PFSK-1 (cell line): ENCODE data around the gene SAT1.

Experiments used
- FOXP2 ChIP-seq: optimal IDR thresholded peaks from 2 replicates; pipeline ENCODE3; 2011; ENCODE audit warnings: borderline replicate concordance, control low read depth, inconsistent platforms; ENCODE audit not compliant: insufficient read depth; ENCODE audit errors: extremely low read length, extremely low read depth
- POLR2AphosphoS5 ChIP-seq: IDR thresholded peaks from 2 replicates; pipeline ENCODE4 v1.6.1; 2012; ENCODE audit warnings: low read depth, mild to moderate bottlenecking, control low read depth, low read length, moderate library complexity
- SIN3A ChIP-seq: IDR thresholded peaks from 2 replicates; pipeline ENCODE4 v1.6.1; 2012; ENCODE audit warnings: mild to moderate bottlenecking, low read length, moderate library complexity, borderline replicate concordance; ENCODE audit not compliant: insufficient read depth
- TAF1 ChIP-seq: IDR thresholded peaks from 2 replicates; pipeline ENCODE4 v1.6.1; 2012; ENCODE audit warnings: low read length, control low read depth, borderline replicate concordance; ENCODE audit not compliant: insufficient read depth
- TF ChIP-seq, protein P1 (sequence below), 2 experiments: IDR thresholded peaks; 2 replicates each; pipeline versions ENCODE4 v1.6.1 to v1.8.0; 2011 to 2012; ENCODE audit warnings: low read depth in 2 of 2, low read length in 2 of 2, control low read depth in 1 of 2, inconsistent platforms in 1 of 2, mild to moderate bottlenecking in 1 of 2, moderate library complexity in 1 of 2; ENCODE audit not compliant: insufficient read depth in 1 of 2

SAT1 gene

DNA sequence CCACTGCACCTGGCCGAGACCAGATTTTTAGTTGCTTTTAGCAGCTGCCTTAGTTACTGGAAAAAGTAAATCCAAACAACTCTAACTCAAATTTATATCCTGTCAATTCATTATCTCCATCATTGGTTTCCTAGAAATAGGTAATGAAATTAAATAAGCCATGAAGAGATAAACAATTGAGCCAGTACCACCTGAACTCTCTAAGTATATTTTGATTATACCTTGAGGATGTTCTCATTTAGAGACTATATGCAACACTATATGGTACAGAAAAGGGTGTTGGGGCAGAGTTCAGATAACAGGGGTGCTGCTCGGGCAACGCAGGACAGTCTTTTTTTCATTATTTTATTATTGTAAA lies 35.0 kb downstream of the SAT1 start:
- no peak for TF ChIP-seq TAF1
- TF ChIP-seq, protein P1, sequence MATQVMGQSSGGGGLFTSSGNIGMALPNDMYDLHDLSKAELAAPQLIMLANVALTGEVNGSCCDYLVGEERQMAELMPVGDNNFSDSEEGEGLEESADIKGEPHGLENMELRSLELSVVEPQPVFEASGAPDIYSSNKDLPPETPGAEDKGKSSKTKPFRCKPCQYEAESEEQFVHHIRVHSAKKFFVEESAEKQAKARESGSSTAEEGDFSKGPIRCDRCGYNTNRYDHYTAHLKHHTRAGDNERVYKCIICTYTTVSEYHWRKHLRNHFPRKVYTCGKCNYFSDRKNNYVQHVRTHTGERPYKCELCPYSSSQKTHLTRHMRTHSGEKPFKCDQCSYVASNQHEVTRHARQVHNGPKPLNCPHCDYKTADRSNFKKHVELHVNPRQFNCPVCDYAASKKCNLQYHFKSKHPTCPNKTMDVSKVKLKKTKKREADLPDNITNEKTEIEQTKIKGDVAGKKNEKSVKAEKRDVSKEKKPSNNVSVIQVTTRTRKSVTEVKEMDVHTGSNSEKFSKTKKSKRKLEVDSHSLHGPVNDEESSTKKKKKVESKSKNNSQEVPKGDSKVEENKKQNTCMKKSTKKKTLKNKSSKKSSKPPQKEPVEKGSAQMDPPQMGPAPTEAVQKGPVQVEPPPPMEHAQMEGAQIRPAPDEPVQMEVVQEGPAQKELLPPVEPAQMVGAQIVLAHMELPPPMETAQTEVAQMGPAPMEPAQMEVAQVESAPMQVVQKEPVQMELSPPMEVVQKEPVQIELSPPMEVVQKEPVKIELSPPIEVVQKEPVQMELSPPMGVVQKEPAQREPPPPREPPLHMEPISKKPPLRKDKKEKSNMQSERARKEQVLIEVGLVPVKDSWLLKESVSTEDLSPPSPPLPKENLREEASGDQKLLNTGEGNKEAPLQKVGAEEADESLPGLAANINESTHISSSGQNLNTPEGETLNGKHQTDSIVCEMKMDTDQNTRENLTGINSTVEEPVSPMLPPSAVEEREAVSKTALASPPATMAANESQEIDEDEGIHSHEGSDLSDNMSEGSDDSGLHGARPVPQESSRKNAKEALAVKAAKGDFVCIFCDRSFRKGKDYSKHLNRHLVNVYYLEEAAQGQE (IDR thresholded peaks at IDR 0.05; ENCODE audit: insufficient read depth in 1 of 2, low read depth in 2 of 2, low read length in 2 of 2): no peak
- no peak for TF ChIP-seq POLR2AphosphoS5
- no peak for TF ChIP-seq FOXP2
- TF ChIP-seq SIN3A: no peak

DNA sequence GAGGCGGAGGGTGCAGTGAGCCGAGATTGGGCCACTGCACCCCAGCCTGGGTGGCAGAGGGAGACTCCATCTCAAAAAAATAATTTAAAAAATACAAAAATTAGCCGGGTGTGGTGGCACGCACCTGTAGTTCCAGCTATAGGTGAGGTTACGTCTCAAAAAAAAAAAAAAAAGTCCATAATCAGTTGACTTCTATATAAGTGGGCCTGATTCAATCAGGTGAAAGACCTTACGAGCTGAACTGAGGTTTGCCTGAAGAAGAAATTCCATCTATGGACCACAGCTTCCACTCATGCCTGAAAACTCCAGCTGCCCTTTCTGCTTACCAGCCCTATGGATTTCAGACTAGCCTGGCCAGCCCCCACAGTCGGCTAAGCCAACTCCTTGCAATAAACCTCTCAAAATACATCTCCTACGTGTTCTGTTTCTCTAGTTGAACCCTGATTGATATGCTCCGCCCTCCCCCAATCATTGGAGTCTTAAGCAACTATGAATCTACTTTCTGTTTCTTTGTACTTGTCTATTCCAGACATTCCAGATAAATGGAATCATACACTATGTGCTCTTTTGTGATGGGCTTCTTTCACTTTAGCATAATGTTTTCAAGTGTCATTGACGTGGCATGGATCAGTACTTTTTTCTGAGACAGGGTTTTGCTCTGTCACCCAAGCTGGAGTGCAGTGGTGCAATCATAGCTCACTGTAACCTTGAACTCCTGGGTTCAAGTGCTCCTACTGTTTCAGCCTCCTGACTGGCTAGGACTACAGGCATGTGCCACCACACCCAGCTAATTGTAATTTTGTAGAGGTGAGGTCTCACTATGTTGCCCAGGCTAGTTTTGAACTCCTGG lies 36.6 kb downstream of the SAT1 start:
- TF ChIP-seq SIN3A (no peak), FOXP2 (no peak), TAF1 (no peak), POLR2AphosphoS5 (no peak)
- TF ChIP-seq, protein P1 (IDR thresholded peaks at IDR 0.05; ENCODE audit: insufficient read depth in 1 of 2, low read depth in 2 of 2, low read length in 2 of 2): no peak

DNA sequence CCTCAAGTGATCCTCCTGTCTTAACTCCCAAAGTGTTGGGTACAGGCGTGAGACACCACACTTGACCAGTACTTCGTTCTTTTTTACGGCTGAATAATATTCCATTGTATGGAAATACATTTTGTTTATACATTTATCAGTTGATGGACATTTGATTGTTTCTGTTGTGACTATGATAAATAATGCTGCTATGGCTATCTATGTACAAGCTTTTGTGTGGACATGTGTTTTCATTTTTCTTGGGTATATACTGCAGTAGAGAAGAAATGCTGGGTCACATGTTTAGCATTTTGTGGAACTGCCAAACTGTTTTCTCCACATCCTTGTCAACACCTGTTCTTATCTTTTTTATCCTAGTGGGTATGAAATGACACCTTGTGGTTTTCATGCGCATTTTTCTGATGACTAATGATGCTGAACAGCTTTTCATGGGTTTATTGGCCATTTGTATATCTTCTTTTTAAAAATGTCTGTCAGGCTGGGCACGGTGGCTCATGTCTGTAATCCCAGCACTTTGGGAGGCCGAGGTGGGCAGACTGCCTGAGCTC lies 37.3 kb downstream of the SAT1 start:
- TF ChIP-seq FOXP2 (no peak), POLR2AphosphoS5 (no peak), TAF1 (no peak), SIN3A (no peak)
- TF ChIP-seq, protein P1 (IDR thresholded peaks at IDR 0.05; ENCODE audit: insufficient read depth in 1 of 2, low read depth in 2 of 2, low read length in 2 of 2): no peak

DNA sequence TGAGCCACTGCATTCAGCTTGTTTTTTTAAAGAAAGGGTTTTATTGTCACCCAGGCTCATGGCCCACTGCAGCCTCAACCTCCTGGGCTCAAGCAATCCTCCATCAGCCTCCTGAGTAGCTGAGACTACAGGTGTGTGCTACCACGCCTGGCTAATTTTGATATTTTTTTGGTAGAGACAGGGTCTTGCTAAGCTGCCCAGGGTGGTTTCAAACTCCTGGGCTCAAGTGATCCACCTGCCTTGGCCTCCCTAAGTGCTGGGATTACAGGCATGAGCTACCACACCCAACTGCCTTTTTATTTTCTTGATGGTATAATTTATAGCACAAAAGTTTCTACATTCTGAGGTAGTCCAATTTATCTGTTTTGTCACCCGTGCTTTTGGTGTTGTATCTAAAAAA lies 38.9 kb downstream of the SAT1 start:
- TF ChIP-seq, protein P1 (IDR thresholded peaks at IDR 0.05; ENCODE audit: insufficient read depth in 1 of 2, low read depth in 2 of 2, low read length in 2 of 2): no peak
- TF ChIP-seq FOXP2: no peak
- TF ChIP-seq SIN3A: no peak
- no peak for TF ChIP-seq POLR2AphosphoS5
